Measurements from ENCODE around the gene SCAP. TPM values are rescaled to one million over a fixed set of nuclear protein-coding genes. Genes with fewer than 3 reads are reported as not detected.

SCAP gene
- total and polyA plus RNA-seq, 2 of the 13 experiments (the other 11 are each of a cell fraction or from before 2014, with no cell fraction given), result 40.4 to 53.3 TPM

DNA sequence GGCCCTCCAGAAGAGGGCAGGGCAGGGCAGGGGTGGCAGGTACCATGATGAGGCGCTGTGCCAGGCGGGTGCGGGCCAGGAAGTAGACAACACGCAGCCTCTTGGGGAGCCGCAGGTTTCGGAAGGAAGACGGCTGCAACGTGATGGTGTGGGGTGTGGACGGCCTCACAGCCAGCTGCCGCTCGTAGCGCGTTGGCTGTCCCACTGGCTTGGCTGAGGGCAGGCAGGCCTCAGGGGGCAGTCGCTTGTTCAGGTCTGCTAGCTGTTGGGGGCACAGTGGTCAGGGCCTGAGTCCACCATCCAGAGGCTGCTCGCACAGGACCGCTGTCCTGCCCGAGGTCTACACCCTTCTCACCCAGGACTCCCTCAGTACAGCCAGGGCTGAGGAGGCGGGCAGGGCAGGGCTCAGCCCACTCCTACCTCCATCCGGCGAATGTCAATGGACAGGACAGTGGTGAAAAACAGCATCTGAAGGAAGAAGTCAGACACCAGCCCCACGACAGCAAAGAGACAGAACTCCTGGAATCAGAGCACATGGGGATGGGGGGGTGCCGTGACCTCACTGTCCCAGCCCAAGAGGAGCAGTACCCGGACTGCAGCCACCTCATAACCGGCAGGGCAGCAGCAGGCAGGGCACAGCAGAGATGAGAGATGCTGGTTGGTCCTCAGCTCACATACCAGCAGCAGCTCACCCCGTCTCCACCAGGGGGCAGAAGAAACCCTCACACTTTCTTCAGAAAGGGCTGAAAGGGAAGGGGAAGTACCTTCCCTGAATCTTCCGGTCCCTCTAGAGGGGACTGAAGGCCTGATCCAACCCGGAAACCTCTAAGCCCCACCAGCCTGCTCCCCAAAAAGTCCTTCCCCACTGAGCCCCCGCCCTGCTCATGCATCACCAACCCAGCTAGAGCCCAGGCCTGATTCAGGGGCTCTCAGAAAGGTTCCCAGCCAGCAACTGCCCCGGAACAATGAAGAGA lies 54.9 kb downstream of the SCAP start (continued):
- TF ChIP-seq, protein P1, sequence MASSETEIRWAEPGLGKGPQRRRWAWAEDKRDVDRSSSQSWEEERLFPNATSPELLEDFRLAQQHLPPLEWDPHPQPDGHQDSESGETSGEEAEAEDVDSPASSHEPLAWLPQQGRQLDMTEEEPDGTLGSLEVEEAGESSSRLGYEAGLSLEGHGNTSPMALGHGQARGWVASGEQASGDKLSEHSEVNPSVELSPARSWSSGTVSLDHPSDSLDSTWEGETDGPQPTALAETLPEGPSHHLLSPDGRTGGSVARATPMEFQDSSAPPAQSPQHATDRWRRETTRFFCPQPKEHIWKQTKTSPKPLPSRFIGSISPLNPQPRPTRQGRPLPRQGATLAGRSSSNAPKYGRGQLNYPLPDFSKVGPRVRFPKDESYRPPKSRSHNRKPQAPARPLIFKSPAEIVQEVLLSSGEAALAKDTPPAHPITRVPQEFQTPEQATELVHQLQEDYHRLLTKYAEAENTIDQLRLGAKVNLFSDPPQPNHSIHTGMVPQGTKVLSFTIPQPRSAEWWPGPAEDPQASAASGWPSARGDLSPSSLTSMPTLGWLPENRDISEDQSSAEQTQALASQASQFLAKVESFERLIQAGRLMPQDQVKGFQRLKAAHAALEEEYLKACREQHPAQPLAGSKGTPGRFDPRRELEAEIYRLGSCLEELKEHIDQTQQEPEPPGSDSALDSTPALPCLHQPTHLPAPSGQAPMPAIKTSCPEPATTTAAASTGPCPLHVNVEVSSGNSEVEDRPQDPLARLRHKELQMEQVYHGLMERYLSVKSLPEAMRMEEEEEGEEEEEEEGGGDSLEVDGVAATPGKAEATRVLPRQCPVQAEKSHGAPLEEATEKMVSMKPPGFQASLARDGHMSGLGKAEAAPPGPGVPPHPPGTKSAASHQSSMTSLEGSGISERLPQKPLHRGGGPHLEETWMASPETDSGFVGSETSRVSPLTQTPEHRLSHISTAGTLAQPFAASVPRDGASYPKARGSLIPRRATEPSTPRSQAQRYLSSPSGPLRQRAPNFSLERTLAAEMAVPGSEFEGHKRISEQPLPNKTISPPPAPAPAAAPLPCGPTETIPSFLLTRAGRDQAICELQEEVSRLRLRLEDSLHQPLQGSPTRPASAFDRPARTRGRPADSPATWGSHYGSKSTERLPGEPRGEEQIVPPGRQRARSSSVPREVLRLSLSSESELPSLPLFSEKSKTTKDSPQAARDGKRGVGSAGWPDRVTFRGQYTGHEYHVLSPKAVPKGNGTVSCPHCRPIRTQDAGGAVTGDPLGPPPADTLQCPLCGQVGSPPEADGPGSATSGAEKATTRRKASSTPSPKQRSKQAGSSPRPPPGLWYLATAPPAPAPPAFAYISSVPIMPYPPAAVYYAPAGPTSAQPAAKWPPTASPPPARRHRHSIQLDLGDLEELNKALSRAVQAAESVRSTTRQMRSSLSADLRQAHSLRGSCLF (CRISPR knock-in tag; IDR thresholded peaks at IDR 0.05; ENCODE audit: borderline replicate concordance), result no peak
- TF ChIP-seq CBX1 (IDR thresholded peaks at IDR 0.05; ENCODE audit: low read depth) (no peak), ZNF225 (CRISPR knock-in tag; IDR thresholded peaks at IDR 0.05) (no peak), ZNF724P (CRISPR knock-in tag; IDR thresholded peaks at IDR 0.05; ENCODE audit: borderline replicate concordance) (no peak), FOXM1 (CRISPR knock-in tag; IDR thresholded peaks at IDR 0.05) (no peak), ZFP90 (CRISPR knock-in tag; IDR thresholded peaks at IDR 0.05; ENCODE audit: borderline replicate concordance) (no peak), HDAC1 (CRISPR knock-in tag; IDR thresholded peaks at IDR 0.05) (no peak), ZNF224 (CRISPR knock-in tag; IDR thresholded peaks at IDR 0.05) (no peak), ZNF891 (CRISPR knock-in tag; IDR thresholded peaks at IDR 0.05) (no peak), NR2F6 (IDR thresholded peaks at IDR 0.05) (no peak), NR2F6 (CRISPR knock-in tag; IDR thresholded peaks at IDR 0.05) (no peak; the same call in 1 of the 2 replicates), RBAK (CRISPR knock-in tag; IDR thresholded peaks at IDR 0.05) (no peak), ZFP37 (CRISPR knock-in tag; IDR thresholded peaks at IDR 0.05; ENCODE audit: borderline replicate concordance) (no peak), ZNF790 (CRISPR knock-in tag; IDR thresholded peaks at IDR 0.05; ENCODE audit: borderline replicate concordance) (no peak), GABPA (IDR thresholded peaks at IDR 0.05; ENCODE audit: low read depth, low read length) (no peak), GABPA (CRISPR knock-in tag; IDR thresholded peaks at IDR 0.05; ENCODE audit: low read depth) (peak; percentile 72; the same call in 1 of the 2 replicates), ZBTB20 (CRISPR knock-in tag; IDR thresholded peaks at IDR 0.05; ENCODE audit: borderline replicate concordance, low read depth) (no peak), MYC (CRISPR knock-in tag; IDR thresholded peaks at IDR 0.05; ENCODE audit: borderline replicate concordance) (0 out of 2 replicates have a peak, but pooled peaks have one; percentile 13), RAD21 (CRISPR knock-in tag; IDR thresholded peaks at IDR 0.05) (peak; percentile 82), ELF3 (CRISPR knock-in tag; IDR thresholded peaks at IDR 0.05) (peak; percentile 74; the same call in 1 of the 2 replicates)
- TF ChIP-seq, protein P2, sequence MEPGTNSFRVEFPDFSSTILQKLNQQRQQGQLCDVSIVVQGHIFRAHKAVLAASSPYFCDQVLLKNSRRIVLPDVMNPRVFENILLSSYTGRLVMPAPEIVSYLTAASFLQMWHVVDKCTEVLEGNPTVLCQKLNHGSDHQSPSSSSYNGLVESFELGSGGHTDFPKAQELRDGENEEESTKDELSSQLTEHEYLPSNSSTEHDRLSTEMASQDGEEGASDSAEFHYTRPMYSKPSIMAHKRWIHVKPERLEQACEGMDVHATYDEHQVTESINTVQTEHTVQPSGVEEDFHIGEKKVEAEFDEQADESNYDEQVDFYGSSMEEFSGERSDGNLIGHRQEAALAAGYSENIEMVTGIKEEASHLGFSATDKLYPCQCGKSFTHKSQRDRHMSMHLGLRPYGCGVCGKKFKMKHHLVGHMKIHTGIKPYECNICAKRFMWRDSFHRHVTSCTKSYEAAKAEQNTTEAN (CRISPR knock-in tag; conservative IDR thresholded peaks at IDR 0.05), result no peak
- TF ChIP-seq, protein P3, sequence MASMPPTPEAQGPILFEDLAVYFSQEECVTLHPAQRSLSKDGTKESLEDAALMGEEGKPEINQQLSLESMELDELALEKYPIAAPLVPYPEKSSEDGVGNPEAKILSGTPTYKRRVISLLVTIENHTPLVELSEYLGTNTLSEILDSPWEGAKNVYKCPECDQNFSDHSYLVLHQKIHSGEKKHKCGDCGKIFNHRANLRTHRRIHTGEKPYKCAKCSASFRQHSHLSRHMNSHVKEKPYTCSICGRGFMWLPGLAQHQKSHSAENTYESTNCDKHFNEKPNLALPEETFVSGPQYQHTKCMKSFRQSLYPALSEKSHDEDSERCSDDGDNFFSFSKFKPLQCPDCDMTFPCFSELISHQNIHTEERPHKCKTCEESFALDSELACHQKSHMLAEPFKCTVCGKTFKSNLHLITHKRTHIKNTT (CRISPR knock-in tag; IDR thresholded peaks at IDR 0.05), result no peak
- TF ChIP-seq, protein P4, sequence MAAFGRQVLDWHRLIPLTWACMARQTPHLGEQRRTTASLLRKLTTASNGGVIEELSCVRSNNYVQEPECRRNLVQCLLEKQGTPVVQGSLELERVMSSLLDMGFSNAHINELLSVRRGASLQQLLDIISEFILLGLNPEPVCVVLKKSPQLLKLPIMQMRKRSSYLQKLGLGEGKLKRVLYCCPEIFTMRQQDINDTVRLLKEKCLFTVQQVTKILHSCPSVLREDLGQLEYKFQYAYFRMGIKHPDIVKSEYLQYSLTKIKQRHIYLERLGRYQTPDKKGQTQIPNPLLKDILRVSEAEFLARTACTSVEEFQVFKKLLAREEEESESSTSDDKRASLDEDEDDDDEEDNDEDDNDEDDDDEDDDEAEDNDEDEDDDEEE (CRISPR knock-in tag; IDR thresholded peaks at IDR 0.05), result no peak

Data from HepG2 (cell line).